Sigmoid colon (tissue), 4 donors: ENCODE data around the gene BBS5.
"Not testable (repeated sequence)": the region's sequence is repeated elsewhere in the genome, so short reads cannot be mapped to it uniquely, and the experiment has no call there.

Source experiments
- POLR2A ChIP-seq, 2 donors: fragments of 450-650 bp; IDR thresholded peaks; one replicate each; pipeline ENCODE4 v1.6.1; 2016; ENCODE audit warnings: antibody characterized with exemption in 2 of 2, mild to moderate bottlenecking in 2 of 2, moderate library complexity in 2 of 2
- POLR2AphosphoS5 ChIP-seq, 4 donors: sonication (generic); formaldehyde crosslinking; IDR thresholded peaks; one replicate each; pipeline ENCODE4 v1.6.1; 2017; ENCODE audit warnings: antibody characterized with exemption in 4 of 4
- TF ChIP-seq, protein P1 (sequence below), 4 experiments: fragments of 450-650 bp in 3 of 4; fragments of 200-600 bp in 1 of 4; IDR thresholded peaks; one replicate each; pipeline ENCODE4 v1.5.1; 2016 to 2019; ENCODE audit warnings: antibody characterized with exemption in 4 of 4, mild to moderate bottlenecking in 3 of 4, moderate library complexity in 2 of 4

DNA sequence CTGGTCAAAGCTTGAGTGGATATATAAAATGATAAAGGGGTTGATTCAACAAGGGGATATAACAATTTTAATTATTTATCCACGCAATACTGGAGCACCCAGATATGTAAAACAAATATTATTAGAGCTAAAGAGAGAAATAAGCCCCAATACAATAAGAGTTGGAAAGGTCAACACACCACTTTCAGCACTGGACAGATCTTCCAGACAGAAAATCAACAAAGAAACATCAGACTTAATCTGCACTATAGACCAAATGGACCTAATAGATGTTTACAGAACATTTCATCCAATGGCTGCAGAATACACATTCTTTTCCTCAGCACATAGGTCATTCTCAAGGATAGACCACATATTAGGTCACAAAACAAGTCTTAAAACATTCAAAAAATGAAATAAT, 45.1 kb upstream of the BBS5 start:
- TF ChIP-seq, protein P1, sequence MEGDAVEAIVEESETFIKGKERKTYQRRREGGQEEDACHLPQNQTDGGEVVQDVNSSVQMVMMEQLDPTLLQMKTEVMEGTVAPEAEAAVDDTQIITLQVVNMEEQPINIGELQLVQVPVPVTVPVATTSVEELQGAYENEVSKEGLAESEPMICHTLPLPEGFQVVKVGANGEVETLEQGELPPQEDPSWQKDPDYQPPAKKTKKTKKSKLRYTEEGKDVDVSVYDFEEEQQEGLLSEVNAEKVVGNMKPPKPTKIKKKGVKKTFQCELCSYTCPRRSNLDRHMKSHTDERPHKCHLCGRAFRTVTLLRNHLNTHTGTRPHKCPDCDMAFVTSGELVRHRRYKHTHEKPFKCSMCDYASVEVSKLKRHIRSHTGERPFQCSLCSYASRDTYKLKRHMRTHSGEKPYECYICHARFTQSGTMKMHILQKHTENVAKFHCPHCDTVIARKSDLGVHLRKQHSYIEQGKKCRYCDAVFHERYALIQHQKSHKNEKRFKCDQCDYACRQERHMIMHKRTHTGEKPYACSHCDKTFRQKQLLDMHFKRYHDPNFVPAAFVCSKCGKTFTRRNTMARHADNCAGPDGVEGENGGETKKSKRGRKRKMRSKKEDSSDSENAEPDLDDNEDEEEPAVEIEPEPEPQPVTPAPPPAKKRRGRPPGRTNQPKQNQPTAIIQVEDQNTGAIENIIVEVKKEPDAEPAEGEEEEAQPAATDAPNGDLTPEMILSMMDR (IDR thresholded peaks at IDR 0.05) = not testable (repeated sequence)
- TF ChIP-seq POLR2A, POLR2AphosphoS5 (IDR thresholded peaks at IDR 0.05): not testable (repeated sequence)
